Kidney tubule cell (primary cell): ENCODE measurements around the gene ALOX5.

Experiments
- DNase-seq: peaks from one replicate; pipeline ENCODE4 v3.0.0-alpha.2; 2018; ENCODE audit warnings: low spot score

Gene ALOX5

GRCh38 chr10:45424668-45425404 lies 50.8 kb downstream of the ALOX5 start:
- DNase-seq = no peak

DNA sequence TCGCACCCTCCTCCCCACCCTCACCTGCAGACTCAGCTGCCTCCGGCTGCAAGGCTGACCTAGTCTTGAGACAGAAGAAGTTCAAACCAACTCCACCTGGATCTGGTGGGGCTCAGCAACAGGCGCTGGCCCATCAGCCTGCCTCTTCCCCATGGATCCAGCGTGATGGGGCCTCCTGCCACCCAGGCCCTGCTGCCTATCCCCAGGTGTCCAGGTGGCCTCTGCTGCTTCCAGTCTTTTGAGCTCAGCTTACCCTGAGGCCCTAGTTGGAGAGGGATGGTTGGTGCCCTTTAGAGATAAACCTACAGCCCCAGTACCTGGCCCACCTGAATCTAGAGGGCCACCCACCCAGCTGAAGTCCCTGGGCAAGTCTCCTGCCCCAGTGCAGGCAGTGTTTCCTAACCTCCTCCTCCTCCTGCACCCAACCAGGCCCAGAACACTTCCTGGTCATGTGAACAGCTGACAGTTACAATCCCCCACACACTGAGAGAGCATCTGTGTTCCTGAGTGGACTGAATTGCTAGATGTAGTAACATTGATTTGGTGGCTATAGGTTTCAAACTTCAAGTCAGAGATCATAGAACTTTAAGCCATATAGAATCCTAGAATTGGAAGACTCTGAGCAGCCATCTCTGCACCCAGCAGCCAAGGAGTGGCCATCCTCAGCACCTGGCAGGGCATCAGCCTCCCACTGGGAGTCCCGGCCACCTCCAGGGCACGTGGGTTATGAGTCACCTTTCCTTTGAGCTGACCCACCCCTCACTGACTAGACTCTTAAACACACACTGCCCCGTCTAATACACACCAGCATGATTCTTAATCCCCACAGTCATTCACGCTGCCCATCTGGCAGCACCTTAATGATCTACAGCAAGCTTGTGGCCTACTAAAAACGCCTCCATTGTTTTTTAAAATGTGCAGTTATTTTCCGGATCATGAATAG lies 51.9 kb downstream of the ALOX5 start:
- peak; percentile 80 for DNase-seq

GRCh38 chr10:45427262-45427969 lies 53.4 kb downstream of the ALOX5 start:
- no peak for DNase-seq

- DNase-seq = no peak
Measured at GRCh38 chr10:45427970-45428366, 54.0 kb downstream of the ALOX5 start.

DNA sequence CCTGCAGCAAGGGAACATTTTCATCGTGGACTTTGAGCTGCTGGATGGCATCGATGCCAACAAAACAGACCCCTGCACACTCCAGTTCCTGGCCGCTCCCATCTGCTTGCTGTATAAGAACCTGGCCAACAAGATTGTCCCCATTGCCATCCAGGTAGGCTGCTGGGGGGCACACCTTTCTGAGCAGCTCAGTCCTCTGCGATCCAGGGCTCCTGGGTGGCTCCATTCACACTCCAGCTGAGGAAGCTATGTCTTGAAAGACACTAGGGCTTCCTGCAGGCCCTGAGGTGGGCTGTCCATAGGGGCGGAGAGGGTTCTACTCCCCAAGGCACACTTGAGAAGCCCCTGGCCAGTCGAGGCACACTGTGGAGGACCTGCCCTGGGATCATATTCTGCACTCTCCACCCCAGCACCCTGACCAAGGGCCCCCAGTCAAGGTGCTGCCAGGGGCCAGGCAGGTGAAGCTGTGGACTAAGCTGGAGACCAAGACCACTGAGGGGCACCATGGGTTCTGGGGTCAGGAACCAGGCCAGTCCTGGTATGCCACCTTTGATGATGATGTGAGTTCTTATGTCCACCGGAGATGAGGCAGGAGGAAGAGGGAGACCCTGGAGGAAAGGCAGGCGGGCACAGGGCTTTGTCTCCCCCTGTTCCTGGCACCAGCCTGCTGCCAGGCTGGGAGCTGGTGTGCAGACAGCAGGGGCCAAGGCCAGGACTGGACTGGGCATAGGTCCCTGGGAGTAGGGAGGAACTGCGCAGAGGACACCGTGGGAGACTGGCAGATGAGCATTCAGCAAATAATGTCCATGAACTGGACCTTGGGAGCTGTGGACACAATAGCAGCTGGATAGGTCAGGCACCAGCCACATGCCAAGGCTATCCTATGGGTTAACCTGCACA lies 54.8 kb downstream of the ALOX5 start:
- no peak for DNase-seq

GRCh38 chr10:45429790-45430189 lies 55.8 kb downstream of the ALOX5 start:
- DNase-seq = no peak

DNA sequence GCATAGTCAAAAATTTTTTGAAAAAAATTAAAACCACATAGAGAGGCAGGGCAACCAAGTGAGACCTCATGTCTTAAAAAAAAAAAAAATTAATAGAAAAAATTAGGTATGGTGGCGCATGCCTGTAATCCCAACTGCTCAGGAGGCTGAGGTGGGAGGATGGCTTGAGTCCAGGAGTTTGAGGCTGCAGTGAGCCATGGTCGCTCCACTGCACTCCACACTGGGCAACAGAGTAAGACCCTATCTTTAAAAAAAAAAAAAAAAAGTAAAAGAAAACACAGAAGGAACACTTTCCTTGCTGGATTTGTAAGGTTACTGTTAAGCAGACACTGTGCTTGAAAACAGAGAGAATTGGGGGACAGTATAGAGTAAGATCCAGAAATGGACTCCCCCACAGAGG lies 58.1 kb downstream of the ALOX5 start:
- DNase-seq = no peak

DNA sequence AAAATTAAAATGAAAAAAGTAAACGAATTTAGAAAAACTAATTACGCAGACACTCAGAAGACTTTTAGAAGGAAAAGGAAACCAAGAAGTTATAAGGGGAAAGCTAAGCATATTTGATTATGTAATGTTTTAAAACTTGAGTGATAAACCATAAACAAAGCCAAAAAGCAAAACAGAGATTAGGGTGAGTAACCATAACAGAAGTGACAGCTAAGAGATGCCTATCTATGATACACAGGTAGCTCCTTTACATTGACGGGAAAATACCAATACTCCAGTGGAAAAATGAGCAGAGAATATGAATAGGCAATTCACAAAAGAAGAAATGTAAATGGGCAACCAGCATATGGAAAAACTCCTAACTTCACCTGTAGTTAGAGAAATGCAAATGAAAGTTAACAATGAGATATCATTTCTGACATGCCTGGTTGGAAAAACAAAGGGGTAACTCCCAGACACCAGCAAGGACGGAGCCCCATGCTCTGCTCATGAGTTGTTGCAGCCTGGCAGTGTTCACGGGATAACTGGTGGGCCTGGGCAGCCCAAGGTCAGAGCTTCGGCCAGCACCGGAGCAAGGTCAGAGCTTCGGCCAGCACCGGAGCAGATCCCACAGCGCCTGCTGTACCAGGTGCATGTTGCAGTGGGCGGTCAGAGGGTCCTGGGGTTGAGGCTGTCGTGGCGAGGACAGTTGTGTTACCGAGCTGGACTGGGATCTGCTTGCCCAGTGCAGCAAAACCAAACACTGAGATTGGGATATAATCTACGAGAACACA lies 58.9 kb downstream of the ALOX5 start:
- no peak for DNase-seq

DNA sequence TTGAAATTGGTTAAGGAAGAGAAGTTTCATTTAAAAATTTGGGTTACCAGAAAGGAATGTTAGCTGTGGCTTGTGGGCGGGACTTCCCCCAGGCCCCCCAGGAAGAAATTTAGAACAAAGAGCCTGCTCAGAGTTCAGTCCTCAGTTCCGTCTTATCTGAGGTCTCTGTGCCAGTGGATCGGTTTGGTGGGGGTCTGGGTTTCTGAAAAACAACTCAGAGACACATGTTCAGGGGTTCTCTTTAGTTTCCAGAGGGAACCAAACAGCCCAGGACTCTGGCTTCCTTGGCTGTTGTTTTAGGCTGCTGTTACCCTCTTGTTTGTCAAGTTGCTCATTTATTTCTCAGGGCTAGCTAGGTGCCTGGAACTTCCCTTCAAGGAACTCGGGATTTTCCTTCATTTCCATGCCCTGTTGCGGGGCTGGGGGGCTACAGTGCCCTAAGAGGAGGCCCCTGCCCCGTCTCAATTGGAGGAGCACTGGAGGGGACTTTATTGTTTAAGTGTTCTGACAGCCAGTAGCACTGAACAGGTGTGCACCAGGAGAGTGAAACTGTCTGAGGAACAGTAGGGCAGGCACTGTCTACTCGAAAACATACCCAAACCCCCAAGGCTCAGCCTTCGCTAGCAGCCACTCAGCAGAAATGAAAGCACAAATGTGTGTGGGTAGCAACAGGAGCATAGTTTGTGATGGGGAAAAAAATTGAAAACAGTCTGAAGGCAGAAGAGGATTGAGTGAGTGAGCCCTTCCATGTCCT lies 59.9 kb downstream of the ALOX5 start:
- DNase-seq = no peak

GRCh38 chr10:45437587-45438465 lies 63.8 kb downstream of the ALOX5 start:
- no peak for DNase-seq

- DNase-seq = no peak
Measured at GRCh38 chr10:45438466-45439090, 64.6 kb downstream of the ALOX5 start.

GRCh38 chr10:45439365-45439764 lies 65.3 kb downstream of the ALOX5 start:
- no peak for DNase-seq

- DNase-seq = peak; percentile 6
Measured at GRCh38 chr10:45439873-45440272, 65.9 kb downstream of the ALOX5 start.

GRCh38 chr10:45440511-45441062 lies 66.6 kb downstream of the ALOX5 start:
- DNase-seq = no peak

GRCh38 chr10:45441239-45442190 lies 67.5 kb downstream of the ALOX5 start:
- no peak for DNase-seq

DNA sequence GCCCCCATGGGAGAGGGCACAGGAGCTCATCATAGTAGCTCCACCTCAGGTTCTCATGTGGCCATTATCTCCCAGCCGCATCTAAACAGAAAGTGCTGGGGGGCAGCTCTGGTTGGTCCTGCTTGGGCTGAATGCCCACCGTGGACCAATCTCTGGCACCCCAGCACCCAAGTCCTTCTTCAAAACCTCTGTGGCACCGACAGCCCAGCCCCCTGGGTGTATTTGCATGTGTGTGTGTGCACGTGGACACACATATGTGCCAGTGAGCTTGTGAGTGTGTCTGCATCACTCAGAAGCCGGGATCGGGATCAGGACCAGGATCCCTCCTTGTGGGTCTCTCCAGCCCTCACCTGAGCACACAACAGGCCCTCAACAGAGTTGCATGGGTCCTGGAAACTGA lies 68.2 kb downstream of the ALOX5 start:
- DNase-seq = no peak

- DNase-seq = no peak
Measured at GRCh38 chr10:45442662-45443061, 68.6 kb downstream of the ALOX5 start.
